HCT116 (cell line): Measurements from ENCODE around the gene PGLYRP3.

Source experiments
- CEBPB ChIP-seq: IDR thresholded peaks from 2 replicates; pipeline ENCODE4 v1.6.1; 2012; ENCODE audit warnings: low read depth
- TF ChIP-seq, protein P1 (sequence below): IDR thresholded peaks from 2 replicates; pipeline ENCODE4 v1.6.1; 2011; ENCODE audit warnings: mild to moderate bottlenecking, low read length, moderate library complexity; ENCODE audit not compliant: insufficient replicate concordance; ENCODE audit errors: extremely low read depth
- TF ChIP-seq, protein P2 (sequence below), 3 experiments: fragments of 200-600 bp in 1 of 3; sonication (generic) in 1 of 3; IDR thresholded peaks in 2 of 3; conservative IDR thresholded peaks in 1 of 3; 2 replicates each; pipeline ENCODE4 v1.5.1; 2012 to 2017; ENCODE audit warnings: low read depth in 2 of 3, low read length in 2 of 3, antibody characterized with exemption in 1 of 3, borderline replicate concordance in 1 of 3, control low read depth in 1 of 3, mild to moderate bottlenecking in 1 of 3, mixed read lengths in 1 of 3, mixed run types in 1 of 3, moderate library complexity in 1 of 3; ENCODE audit not compliant: insufficient read depth in 1 of 3

- TF ChIP-seq, protein P1, sequence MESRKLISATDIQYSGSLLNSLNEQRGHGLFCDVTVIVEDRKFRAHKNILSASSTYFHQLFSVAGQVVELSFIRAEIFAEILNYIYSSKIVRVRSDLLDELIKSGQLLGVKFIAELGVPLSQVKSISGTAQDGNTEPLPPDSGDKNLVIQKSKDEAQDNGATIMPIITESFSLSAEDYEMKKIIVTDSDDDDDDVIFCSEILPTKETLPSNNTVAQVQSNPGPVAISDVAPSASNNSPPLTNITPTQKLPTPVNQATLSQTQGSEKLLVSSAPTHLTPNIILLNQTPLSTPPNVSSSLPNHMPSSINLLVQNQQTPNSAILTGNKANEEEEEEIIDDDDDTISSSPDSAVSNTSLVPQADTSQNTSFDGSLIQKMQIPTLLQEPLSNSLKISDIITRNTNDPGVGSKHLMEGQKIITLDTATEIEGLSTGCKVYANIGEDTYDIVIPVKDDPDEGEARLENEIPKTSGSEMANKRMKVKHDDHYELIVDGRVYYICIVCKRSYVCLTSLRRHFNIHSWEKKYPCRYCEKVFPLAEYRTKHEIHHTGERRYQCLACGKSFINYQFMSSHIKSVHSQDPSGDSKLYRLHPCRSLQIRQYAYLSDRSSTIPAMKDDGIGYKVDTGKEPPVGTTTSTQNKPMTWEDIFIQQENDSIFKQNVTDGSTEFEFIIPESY = no peak
- no peak for TF ChIP-seq CEBPB
- TF ChIP-seq, protein P2, sequence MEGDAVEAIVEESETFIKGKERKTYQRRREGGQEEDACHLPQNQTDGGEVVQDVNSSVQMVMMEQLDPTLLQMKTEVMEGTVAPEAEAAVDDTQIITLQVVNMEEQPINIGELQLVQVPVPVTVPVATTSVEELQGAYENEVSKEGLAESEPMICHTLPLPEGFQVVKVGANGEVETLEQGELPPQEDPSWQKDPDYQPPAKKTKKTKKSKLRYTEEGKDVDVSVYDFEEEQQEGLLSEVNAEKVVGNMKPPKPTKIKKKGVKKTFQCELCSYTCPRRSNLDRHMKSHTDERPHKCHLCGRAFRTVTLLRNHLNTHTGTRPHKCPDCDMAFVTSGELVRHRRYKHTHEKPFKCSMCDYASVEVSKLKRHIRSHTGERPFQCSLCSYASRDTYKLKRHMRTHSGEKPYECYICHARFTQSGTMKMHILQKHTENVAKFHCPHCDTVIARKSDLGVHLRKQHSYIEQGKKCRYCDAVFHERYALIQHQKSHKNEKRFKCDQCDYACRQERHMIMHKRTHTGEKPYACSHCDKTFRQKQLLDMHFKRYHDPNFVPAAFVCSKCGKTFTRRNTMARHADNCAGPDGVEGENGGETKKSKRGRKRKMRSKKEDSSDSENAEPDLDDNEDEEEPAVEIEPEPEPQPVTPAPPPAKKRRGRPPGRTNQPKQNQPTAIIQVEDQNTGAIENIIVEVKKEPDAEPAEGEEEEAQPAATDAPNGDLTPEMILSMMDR (IDR thresholded peaks at IDR 0.05 in 2 of 3, conservative IDR thresholded peaks at IDR 0.05 in 1 of 3; ENCODE audit: borderline replicate concordance in 1 of 3, insufficient read depth in 1 of 3, low read depth in 2 of 3, low read length in 2 of 3) = no peak
Measured at GRCh38 chr1:153251087-153251486, 61.7 kb downstream of the PGLYRP3 start.
